ENCODE data around the gene ADAMTS12. TPM values are rescaled to one million over a fixed set of nuclear protein-coding genes. Genes with fewer than 3 reads are reported as not detected.

Gene ADAMTS12
- total and polyA plus RNA-seq, 2 experiments from 2014 or later, result 7.8 to 11.5 TPM

GRCh38 chr5:33810491-33811120 lies 81.2 kb downstream of the ADAMTS12 start:
- in situ Hi-C loops (cut with MboI), result no loop called here
- WGBS, 2 experiments (ENCODE audit: low coverage in 1 of 2, low lambda C conversion rate in 2 of 2, missing lambda C conversion rate in 2 of 2), result 48 to 49% methylated on average over 3 of the region's 3 CpGs
- Histone ChIP-seq H3K9me3 (ENCODE audit: low read depth) (no peaks in the 10 kb centered on the region), H3K9me2 (ENCODE audit: insufficient read depth) (peaks cover 4% of the 10 kb centered on the region; the same call in 1 of the 2 replicates), H3F3A (ENCODE audit: insufficient read depth) (peaks cover 26% of the 10 kb centered on the region), H3K79me2 (ENCODE audit: insufficient read depth) (no peaks in the 10 kb centered on the region; the same call in none of the 2 replicates), H3K36me3 (ENCODE audit: low read depth) (no peaks in the 10 kb centered on the region), H3K4me1 (ENCODE audit: insufficient read depth) (peaks cover 35% of the 10 kb centered on the region), H4K20me1 (ENCODE audit: insufficient read depth) (no peaks in the 10 kb centered on the region), H3K27me3 (replicated peaks; ENCODE audit: insufficient read depth) (no peaks in the 10 kb centered on the region), H3K4me3 (peak overlapping the region; percentile 16; the same call in 1 of the 2 replicates), H3K9ac (no peak overlapping the region), H3K4me2 (ENCODE audit: unreplicated experiment) (peak overlapping the region; percentile 56), H3K27ac (no peak overlapping the region), H2AFZ (peak overlapping the region; percentile 58)
- DNase-seq, result peak; percentile 48
- TF ChIP-seq EZH2phosphoT487 (IDR thresholded peaks at IDR 0.05; ENCODE audit: insufficient read depth, low read depth) (no peak), EZH2 (IDR thresholded peaks at IDR 0.05; ENCODE audit: insufficient read depth, poor library complexity, severe bottlenecking) (no peak)

GRCh38 chr5:33809936-33810335 lies 81.9 kb downstream of the ADAMTS12 start:
- Histone ChIP-seq H3K79me2 (ENCODE audit: insufficient read depth) (no peaks in the 10 kb centered on the region; the same call in none of the 2 replicates), H3K4me3 (peak overlapping the region; percentile 16; the same call in 1 of the 2 replicates), H2AFZ (peak overlapping the region; percentile 58), H3K9ac (no peak overlapping the region), H3K27me3 (replicated peaks; ENCODE audit: insufficient read depth) (no peaks in the 10 kb centered on the region), H3F3A (ENCODE audit: insufficient read depth) (peaks cover 26% of the 10 kb centered on the region), H4K20me1 (ENCODE audit: insufficient read depth) (no peaks in the 10 kb centered on the region), H3K4me1 (ENCODE audit: insufficient read depth) (peaks cover 35% of the 10 kb centered on the region), H3K4me2 (ENCODE audit: unreplicated experiment) (peak overlapping the region; percentile 56), H3K9me3 (ENCODE audit: low read depth) (no peaks in the 10 kb centered on the region), H3K27ac (no peak overlapping the region), H3K36me3 (ENCODE audit: low read depth) (no peaks in the 10 kb centered on the region), H3K9me2 (ENCODE audit: insufficient read depth) (peaks cover 4% of the 10 kb centered on the region; the same call in 1 of the 2 replicates)
- in situ Hi-C loops (cut with MboI), result no loop called here
- DNase-seq, result no peak
- TF ChIP-seq EZH2 (IDR thresholded peaks at IDR 0.05; ENCODE audit: insufficient read depth, poor library complexity, severe bottlenecking) (no peak), EZH2phosphoT487 (IDR thresholded peaks at IDR 0.05; ENCODE audit: insufficient read depth, low read depth) (no peak)
- WGBS, 2 experiments (ENCODE audit: low coverage in 1 of 2, low lambda C conversion rate in 2 of 2, missing lambda C conversion rate in 2 of 2), result 21 to 30% methylated on average over 1 of the region's 1 CpG

GRCh38 chr5:33808699-33809098 lies 83.1 kb downstream of the ADAMTS12 start:
- no peak overlapping the region for H2AFZ ChIP-seq
- peaks cover 26% of the 10 kb centered on the region for H3F3A ChIP-seq (ENCODE audit: insufficient read depth)
- no peak overlapping the region for H3K27ac ChIP-seq
- no peaks in the 10 kb centered on the region for H3K9me3 ChIP-seq (ENCODE audit: low read depth)
- H3K4me2 ChIP-seq (ENCODE audit: unreplicated experiment), result no peak overlapping the region
- no peaks in the 10 kb centered on the region; the same call in none of the 2 replicates for H3K79me2 ChIP-seq (ENCODE audit: insufficient read depth)
- no peaks in the 10 kb centered on the region for H3K36me3 ChIP-seq (ENCODE audit: low read depth)
- TF ChIP-seq EZH2 (IDR thresholded peaks at IDR 0.05; ENCODE audit: insufficient read depth, poor library complexity, severe bottlenecking) (no peak), EZH2phosphoT487 (IDR thresholded peaks at IDR 0.05; ENCODE audit: insufficient read depth, low read depth) (no peak)
- H3K9me2 ChIP-seq (ENCODE audit: insufficient read depth), result no peaks in the 10 kb centered on the region; the same call in 1 of the 2 replicates
- no peak overlapping the region for H3K9ac ChIP-seq
- in situ Hi-C loops (cut with MboI), result no loop called here
- no peak for DNase-seq
- H4K20me1 ChIP-seq (ENCODE audit: insufficient read depth), result no peaks in the 10 kb centered on the region
- peaks cover 35% of the 10 kb centered on the region for H3K4me1 ChIP-seq (ENCODE audit: insufficient read depth)
- H3K4me3 ChIP-seq, result no peak overlapping the region
- H3K27me3 ChIP-seq (replicated peaks; ENCODE audit: insufficient read depth), result no peaks in the 10 kb centered on the region
- 83 to 88% methylated on average over 4 of the region's 4 CpGs for WGBS, 2 experiments (ENCODE audit: low coverage in 1 of 2, low lambda C conversion rate in 2 of 2, missing lambda C conversion rate in 2 of 2)

- Histone ChIP-seq H3K4me2 (ENCODE audit: unreplicated experiment) (peak overlapping the region; percentile 64), H3K27me3 (replicated peaks; ENCODE audit: insufficient read depth) (no peaks in the 10 kb centered on the region), H3K4me3 (no peak overlapping the region), H3F3A (ENCODE audit: insufficient read depth) (peaks cover 26% of the 10 kb centered on the region), H3K9me3 (ENCODE audit: low read depth) (no peaks in the 10 kb centered on the region), H3K79me2 (ENCODE audit: insufficient read depth) (no peaks in the 10 kb centered on the region; the same call in 1 of the 2 replicates), H3K9me2 (ENCODE audit: insufficient read depth) (no peaks in the 10 kb centered on the region; the same call in 1 of the 2 replicates), H3K27ac (peak overlapping the region; percentile 53), H2AFZ (no peak overlapping the region), H3K4me1 (ENCODE audit: insufficient read depth) (peaks cover 35% of the 10 kb centered on the region), H4K20me1 (ENCODE audit: insufficient read depth) (no peaks in the 10 kb centered on the region), H3K36me3 (ENCODE audit: low read depth) (no peaks in the 10 kb centered on the region), H3K9ac (no peak overlapping the region)
- in situ Hi-C loops (cut with MboI), result no loop called here
- TF ChIP-seq EZH2 (IDR thresholded peaks at IDR 0.05; ENCODE audit: insufficient read depth, poor library complexity, severe bottlenecking), result no peak
- no peak for TF ChIP-seq EZH2phosphoT487 (IDR thresholded peaks at IDR 0.05; ENCODE audit: insufficient read depth, low read depth)
- WGBS, 2 experiments (ENCODE audit: low coverage in 1 of 2, low lambda C conversion rate in 2 of 2, missing lambda C conversion rate in 2 of 2), result 89 to 93% methylated on average over 9 of the region's 9 CpGs
- DNase-seq, result no peak
These were observed 84.0 kb downstream of the ADAMTS12 start for GRCh38 chr5:33807771-33808170.

All from GM23248 (cell line).